HG02763 (cell line): Measurements from ENCODE around the gene SPAG9.
"Not testable (repeated sequence)": the region's sequence is repeated elsewhere in the genome, so short reads cannot be mapped to it uniquely, and the experiment has no call there.

Source experiments
- ATAC-seq: cut with Tn5 transposase; IDR thresholded peaks from one replicate; pipeline ENCODE4 v1.9.1; 2021; ENCODE audit warnings: mild to moderate bottlenecking, moderate library complexity; ENCODE audit not compliant: unreplicated experiment

The SPAG9 gene

DNA sequence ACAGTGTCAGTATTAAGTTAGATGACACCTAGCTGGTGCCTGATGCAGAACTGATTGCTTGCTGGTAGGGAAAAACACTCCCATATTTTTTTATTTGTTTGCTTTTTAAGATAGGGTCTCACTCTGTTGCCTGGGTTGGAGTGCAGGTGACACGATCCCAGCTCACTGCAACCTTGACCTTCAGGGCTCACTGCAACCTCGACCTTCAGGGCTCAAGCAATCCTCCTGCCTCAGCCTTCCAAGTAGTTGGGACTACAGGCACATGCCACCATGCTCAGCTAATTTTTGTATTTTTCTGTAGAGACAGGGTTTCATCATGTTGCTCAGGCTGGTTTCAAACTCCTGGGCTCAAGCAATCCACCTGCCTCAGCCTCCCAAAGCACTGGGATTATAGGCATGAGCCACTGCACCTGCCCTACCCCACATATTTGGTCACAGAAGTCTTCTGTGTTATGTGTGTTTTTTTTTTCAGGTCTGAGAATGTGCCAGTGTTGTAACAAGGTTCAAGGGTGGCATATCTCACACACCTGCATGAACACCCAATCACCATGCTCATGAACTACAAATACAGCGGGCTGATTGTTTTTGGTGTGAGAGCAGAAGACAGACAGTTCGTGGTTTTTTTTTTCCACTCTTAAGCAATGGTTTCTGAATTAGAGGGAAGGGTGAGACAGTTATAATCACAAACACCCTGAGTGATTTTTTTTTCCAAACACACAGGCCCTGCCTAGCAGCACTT lies 22.8 kb downstream of the SPAG9 start:
- no peak for ATAC-seq

DNA sequence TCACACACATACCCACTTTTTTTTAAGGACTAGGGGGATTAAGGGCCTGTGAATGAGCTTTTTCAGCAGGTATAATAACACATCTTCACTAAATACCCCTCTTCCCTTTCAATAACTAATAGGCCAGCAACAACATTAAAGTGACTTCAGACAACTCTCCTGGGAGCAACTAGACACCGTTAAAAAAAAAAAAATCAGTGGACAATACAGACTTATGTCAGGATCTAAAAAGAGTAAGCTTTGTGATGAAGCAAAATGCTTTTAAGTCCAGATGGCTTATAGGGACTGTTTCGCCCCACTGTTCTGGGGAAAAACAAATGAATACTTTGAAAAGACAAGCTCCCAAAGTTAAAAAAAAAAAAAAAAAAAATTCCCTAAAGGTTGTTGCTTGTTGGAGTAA lies 29.0 kb downstream of the SPAG9 start:
- ATAC-seq = no peak

DNA sequence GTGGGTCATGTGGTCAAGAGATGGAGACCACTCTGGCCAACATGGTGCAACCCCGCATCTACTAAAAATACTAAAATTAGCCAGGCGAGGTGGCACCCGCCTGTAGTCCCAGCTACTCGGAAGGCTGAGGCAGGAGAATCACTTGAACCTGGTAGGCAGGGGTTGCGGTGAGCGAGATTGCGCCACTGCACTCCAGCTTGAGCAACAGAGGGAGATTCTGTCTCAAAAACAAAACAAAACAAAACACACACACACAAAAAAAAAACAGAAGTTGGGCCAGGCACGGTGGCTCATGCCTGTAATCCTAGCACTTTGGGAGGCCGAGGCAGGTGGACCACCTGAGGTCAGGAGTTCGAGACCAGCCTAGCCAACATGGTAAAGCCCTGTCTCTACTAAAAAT lies 31.8 kb downstream of the SPAG9 start:
- ATAC-seq = not testable (repeated sequence)

DNA sequence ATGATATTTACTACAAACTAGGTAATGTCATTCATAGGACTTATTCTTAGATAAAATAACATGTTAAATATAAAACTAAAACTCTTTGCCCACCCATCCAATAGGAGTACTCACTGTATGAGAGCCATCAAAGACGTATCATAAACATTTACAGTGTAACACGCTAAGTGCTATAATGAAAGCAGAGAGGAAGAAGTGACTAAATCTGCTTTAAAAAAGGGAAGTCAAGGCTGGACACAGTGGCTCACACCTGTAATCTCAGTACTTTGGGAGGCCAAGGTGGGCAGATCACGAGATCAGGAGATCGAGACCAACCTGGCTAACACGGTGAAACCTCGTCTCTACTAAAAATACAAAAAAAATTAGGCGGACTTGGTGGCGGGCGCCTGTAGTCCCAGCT lies 32.4 kb downstream of the SPAG9 start:
- ATAC-seq = no peak

DNA sequence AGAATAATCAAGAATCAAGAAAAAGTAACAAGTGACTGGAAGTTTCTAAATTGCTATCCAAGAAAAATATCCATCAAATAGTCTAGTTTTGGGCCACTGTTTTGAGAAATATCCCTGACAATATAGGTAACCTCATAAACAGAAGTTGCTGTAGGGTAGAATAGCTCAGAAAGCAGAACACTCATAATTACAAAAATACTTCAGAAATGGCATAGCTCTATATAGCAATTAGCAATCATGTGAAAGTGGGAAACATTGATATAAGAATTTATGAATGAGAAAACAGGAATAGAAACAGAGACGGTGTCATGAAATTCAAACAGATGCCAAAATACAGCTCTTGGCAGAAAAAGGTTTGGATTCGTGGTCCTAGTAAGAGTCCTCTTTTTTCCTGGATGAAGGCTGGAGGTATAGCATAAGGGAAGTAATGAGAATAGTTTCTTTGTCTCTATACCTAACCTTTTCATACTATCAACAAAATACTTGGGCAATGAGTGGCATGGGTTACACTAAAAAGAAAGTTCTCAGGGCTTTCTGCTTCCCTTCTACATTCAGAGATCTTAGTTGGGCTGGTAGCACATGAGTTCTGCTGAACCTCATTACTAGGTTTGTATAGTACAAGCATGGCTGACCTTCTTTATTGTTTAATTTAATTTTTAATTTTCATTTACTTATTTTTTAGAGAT lies 33.5 kb downstream of the SPAG9 start:
- ATAC-seq = no peak

DNA sequence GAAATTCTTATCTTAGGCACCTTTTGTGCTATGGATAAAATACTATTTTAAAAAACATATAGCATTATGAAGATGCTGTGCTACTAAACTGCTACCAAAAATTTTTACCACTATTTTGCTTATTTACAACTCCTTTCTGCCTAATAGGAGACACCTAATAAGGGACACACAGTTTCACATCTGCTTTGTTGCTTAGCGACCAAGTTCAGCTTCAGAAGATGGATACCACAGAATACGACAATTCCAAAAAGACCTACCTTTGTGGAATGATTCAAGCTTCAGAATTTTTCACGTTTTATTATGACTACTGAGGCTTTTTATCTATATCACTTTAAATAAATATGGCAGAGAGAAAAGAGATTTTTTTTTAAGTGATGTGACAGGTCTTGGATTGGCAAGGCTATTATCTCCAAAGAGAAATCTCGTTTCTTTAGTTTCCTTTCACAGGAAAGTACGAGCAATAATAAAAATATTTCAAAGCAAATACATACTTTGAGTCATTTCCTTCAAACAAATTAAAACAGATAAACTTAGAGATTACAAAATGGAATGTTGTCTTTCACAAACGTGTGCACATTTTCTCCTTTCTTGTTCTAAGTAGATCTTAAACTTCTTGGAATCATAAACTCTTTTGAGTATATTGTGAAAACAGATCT lies 35.4 kb downstream of the SPAG9 start:
- no peak for ATAC-seq

DNA sequence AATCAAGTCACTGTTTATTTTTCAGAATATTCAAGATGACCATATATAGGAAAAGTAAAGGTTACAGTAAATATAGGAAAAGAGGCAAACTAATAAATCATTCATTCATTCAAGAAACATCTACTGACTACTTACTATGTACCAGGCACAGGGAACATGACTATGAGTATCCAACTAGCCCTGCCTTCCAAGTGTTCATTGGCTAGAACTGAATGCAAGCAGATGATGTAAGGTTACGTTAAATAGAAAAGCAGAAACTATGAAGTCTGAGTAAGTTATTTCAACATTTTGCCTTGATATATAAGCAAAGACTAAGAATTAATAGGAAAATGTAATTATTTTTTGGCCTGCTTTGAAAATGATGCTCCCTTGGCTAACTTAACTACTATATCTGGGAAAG lies 36.7 kb downstream of the SPAG9 start:
- no peak for ATAC-seq

DNA sequence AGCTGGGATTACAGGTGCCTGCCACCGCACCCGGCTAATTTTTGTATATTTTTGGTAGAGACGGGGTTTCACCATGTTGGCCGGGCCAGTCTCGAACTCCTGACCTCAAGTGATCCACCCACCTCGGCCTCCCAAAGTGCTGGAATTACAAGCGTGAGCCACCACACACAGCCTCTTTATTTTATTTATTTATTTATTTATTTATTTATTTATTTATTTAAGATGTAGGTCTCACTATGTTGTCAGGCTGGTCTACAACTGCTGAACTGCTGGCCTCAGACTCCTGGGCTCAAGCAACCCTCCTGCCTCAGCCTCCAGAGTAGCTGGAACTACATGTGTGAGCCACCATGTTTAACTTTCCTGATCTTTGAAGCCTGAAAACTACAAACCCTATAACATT lies 37.3 kb downstream of the SPAG9 start:
- not testable (repeated sequence) for ATAC-seq

DNA sequence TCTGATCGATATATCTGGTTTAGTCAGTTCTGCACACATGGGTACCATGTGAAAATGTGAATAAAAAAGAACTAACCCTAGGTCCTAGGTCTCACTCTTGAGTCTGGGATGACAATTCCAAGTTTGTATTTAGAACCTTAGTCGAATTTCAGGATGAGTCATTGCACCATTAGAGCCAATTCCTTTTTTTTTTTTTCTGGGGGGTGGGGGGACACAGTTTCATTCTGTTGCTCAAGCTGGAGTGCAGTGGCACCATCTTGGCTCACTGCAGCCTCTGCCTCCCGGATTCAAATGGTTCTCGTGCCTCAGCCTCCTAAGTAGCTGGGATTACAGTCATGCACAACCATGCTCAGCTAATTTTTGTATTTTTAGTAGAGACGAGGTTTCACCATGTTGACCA lies 41.6 kb downstream of the SPAG9 start:
- ATAC-seq = no peak

DNA sequence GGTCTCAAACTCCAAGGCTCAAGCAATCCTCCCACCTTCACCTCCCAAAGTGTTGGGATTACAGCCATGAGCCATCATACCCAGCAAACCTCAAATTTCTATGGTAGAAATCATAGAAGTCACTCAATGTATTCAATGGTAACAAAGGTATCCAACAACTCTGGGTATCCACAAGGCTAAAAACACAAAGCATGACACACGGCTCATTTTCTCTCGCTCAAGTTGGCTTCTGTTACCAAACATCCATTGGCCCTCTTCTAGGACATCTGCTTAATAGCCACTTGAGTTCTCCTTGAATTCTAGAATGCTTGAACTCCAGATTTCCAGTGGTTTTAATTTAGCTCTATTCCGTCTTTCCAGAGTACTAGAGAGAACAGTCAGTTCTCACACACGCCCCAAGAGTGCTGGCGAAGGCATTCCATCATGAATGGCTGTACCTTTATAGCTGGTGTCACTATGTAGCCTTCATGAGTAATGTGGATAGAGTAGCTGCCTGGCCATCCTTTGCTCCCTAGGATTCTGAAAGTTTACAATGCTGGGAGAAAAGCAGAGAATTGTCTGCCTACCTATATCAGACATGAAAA lies 42.6 kb downstream of the SPAG9 start:
- ATAC-seq = no peak

DNA sequence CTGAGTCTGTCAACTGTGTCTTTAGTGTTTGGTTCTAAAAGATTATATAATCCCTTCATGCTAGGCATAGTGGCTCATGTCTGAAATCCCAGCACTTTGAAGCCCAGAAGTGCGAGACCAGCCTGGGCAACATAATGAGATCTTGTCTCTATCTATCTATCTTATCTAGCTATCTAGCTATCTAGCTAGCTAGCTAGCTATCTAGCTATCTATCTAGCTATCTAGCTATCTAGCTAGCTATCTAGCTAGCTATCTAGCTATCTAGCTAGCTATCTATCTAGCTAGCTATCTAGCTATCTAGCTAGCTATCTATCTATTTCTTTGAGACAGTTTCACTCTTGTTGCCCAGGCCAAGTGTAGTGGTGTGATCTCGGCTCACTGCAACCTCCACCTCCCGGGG lies 43.8 kb downstream of the SPAG9 start:
- ATAC-seq = no peak

DNA sequence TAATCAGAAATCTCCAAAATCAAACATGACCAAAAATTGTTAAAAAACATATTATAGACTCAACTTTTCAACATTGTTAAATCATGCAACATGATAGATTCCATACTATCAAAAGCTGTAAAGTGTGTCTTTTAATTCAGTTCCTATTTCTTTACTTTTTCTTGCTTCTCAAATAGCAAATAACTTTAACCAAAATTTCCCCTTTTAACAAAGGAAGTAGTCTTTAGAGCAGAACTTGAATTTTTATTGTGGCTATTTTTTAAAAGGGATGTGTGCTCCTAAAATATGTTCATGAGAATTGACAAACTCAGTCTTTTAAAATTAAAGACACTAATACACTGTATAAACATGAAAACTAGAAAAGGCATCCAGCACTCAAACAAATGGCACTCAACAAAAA lies 49.1 kb downstream of the SPAG9 start:
- no peak for ATAC-seq

DNA sequence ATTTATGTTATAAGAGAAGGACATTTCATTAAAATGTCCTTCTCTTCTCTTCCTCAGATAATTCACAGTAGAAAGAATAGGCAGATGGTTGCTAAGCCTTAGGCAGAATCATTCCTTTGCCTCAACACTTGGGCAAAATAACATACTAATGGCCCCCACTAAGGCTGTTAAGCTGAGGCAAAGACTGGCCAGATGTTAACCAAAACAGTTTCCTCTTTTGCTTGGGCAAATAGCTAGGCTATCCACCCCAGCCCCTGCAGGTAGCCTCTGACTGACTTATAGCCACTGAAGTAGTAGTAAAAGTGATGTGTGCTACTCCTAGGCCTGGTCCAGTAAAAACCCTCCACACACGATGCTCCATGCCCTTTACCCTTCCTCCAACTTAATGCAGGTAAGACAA lies 55.2 kb downstream of the SPAG9 start:
- ATAC-seq = no peak

DNA sequence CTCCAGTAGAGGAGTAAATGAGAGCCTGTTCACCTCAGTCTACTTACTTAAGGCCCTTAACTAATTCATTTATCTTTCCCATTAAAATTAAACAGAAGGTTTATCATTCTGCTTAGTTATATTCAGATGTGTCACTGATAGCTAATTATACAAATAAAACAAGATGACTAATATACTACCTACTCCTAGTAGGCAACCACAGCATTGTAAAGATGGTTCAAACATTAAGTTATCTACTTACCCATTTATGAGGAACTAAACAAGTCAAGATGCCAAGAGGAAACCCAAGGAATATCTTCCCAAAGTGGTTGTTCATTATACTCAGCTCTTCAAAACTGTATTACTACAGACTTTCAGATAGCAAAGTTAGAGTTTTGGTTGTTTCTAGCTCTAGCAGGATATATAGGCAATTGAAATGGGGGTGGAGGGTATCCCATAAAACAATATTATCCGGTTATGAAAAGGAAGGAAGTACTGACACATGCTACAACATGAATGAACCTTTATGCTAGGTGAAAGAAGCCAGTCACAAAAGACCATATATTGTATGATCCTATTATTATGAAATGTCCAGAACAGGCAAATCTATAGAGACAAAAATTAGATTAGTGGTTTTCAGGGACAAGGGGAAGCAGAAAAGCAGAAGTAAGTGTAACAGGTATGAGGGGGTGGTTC lies 56.5 kb downstream of the SPAG9 start:
- no peak for ATAC-seq

DNA sequence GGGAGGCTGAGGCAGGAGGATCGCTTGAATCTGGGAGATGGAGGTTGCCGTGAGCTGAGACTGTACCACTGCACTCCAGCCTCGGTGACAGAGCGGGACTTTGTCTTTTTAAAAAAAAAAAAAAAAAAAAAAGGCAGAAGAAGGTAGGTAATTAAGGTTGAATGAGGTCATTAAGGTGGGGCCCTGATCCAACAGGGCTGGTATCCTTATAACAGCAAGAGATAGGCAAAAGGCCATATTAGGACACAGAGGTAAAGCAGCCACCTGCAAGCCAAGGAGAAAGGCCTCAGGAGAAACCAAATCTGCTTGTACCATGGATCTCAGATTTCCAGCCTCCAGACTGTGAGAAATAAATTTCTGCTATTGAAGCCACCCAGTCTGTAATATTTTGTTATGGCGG lies 60.3 kb downstream of the SPAG9 start:
- ATAC-seq = no peak

DNA sequence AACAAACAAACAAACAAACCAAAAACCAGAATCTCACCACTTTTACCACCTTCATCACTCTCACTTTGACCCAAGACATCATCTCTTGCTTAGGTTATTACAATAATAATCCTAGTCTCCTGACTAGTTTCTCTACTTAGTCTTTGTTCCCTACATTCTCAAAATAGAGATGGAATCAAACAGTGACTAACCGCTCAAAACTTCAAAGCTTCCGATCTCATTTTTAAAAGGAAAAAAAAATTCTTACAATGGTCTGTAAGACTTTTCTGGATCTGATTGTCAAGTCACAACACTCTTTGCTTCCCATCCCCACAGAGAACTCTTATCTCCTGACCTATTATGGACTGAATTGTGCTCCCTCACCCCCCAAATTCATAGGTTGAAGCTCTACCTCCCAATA lies 60.9 kb downstream of the SPAG9 start:
- no peak for ATAC-seq

DNA sequence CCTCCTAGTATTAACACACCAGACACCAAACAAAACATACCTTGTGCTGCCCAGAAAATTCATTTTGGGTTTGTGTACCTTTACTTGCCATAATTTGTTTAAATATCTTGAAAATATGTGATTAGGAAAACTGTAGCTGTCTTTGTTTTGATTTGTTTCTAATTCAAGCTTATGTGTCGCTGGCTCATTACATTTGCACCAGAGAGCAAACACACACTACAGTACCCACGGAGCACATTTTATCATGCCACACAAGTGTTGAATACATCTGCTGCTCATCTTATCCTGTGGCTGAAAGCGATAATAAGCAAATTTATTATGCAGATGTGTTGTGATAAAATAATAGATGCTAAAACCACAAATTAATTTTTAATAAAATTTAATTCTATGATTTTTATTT lies 63.1 kb downstream of the SPAG9 start:
- no peak for ATAC-seq

DNA sequence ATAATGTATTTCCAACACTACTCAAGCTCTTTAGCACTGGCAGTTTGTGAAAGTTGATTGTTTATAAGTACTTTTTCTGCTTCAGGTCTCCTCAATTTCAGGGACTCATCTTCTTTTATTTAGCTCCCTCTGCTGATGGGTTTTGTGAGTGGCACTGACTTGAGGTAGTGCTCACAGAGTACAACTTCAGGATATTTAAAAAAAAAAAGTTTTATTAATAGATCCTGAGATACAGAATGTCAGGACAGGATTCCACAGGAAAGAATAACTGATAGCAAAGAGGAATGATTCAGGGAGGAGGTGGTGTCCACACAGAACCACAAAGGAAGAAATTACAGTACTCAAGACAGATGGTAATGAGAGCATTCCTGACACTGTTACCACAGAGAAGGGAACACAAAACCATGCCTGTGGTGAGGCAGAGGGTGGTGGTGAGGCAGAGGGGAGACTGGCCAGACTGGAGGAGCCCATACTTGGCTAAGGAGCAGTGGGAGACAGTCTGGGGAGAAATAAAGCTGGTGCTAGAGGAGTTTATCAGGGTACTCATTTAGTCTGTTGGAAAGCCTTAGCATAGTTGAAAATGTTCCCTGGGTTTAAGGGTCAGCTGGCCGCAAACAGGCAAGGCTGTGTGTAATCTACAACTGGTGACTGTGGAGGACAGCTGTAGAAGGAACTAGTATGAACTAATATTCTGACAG lies 63.7 kb downstream of the SPAG9 start:
- ATAC-seq = no peak

DNA sequence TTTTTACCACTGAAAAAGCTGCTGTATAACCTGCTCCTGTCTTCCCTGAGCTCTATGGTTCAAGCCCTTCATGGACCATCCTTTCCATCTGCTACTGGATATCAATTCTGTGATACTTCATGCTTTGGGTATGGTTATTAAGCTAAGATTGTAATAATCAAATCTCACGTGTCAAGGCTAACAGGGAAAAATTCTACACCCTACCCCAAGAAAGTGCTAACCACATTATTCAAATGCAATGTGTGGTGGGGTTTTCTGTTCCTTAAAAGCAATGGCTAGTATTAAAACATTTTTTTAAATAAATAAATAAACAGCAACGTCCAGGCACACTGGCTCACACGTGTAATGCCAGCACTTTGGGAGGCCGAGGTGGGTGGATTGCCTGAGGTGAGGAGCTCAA lies 65.9 kb downstream of the SPAG9 start:
- ATAC-seq = no peak

DNA sequence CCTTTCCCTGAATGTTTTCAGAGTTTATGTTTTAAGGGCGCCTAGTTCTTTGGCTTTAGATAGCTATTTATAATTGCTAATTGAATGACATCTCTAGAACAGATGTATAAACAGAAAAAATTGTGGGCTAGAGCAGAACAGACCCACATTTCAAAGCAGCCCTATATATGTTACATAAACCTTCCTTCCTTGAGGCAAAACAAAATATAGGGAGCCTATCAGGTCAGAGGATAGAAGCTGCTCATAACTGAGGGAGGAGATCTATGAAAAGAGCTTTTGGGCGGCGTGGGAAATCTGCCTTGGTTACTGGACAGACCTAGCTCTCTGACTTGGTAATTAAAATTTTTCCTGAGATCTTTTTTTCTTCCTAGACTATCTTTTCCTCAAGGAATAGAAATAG lies 68.4 kb downstream of the SPAG9 start:
- no peak for ATAC-seq
